Spleen (tissue), 11 donors: ENCODE results near the gene FLNB. TPM values are rescaled to one million over a fixed set of nuclear protein-coding genes. Genes with fewer than 3 reads are reported as not detected.
A peak's percentile ranks its signal among the peaks of the same experiment; 100 is the strongest.

Experiments used
- DNase-seq: peaks from one replicate; pipeline ENCODE4 v3.0.0-alpha.2; 2020
- H3K27ac ChIP-seq, 8 donors: fragments of 200-600 bp; sonication (generic) in 7 of 8; 1 replicate in 4 of 8; 2 replicates in 4 of 8; pipeline versions ENCODE4 v1.5.0 to v1.8.0; 2016 to 2021; ENCODE audit warnings: inconsistent platforms in 4 of 8, mild to moderate bottlenecking in 4 of 8, moderate library complexity in 1 of 8
- H3K27me3 ChIP-seq, 7 donors: fragments of 200-600 bp; sonication (generic) in 6 of 7; replicated peaks in 1 of 7; 1 replicate in 4 of 7; 2 replicates in 3 of 7; pipeline versions ENCODE4 v1.5.0 to v1.8.0; 2016 to 2021; ENCODE audit warnings: inconsistent platforms in 3 of 7, mild to moderate bottlenecking in 1 of 7
- H3K36me3 ChIP-seq, 6 donors: fragments of 200-600 bp; sonication (generic) in 5 of 6; 1 replicate in 4 of 6; 2 replicates in 2 of 6; pipeline versions ENCODE4 v1.5.0 to v1.8.0; 2016 to 2021; ENCODE audit warnings: inconsistent platforms in 2 of 6
- H3K4me1 ChIP-seq, 6 donors: fragments of 200-600 bp; sonication (generic) in 5 of 6; 1 replicate in 3 of 6; 2 replicates in 3 of 6; pipeline versions ENCODE4 v1.5.0 to v1.8.0; 2016 to 2021; ENCODE audit warnings: inconsistent platforms in 3 of 6
- H3K4me3 ChIP-seq, 8 donors: fragments of 200-600 bp; sonication (generic) in 7 of 8; 1 replicate in 4 of 8; 2 replicates in 4 of 8; pipeline versions ENCODE4 v1.5.0 to v1.8.0; 2016 to 2021; ENCODE audit warnings: inconsistent platforms in 4 of 8, mild to moderate bottlenecking in 4 of 8, moderate library complexity in 2 of 8
- H3K9me3 ChIP-seq, 8 donors: fragments of 200-600 bp; sonication (generic) in 7 of 8; 1 replicate in 4 of 8; 2 replicates in 4 of 8; pipeline versions ENCODE4 v1.5.0 to v1.8.0; 2016 to 2021; ENCODE audit warnings: inconsistent platforms in 4 of 8
- POLR2A ChIP-seq, 3 donors: fragments of 450-650 bp; IDR thresholded peaks; one replicate each; pipeline ENCODE4 v1.5.1; 2017; ENCODE audit warnings: antibody characterized with exemption in 3 of 3, mild to moderate bottlenecking in 1 of 3
- POLR2AphosphoS5 ChIP-seq, 3 donors: sonication (generic); formaldehyde crosslinking; IDR thresholded peaks; one replicate each; pipeline ENCODE4 v1.5.1; 2017; ENCODE audit warnings: antibody characterized with exemption in 3 of 3
- WGBS, 5 donors: extraction: QIAGEN DNeasy Blood & Tissue Kit in 3 of 5; methylation state at CpG; one replicate each; pipeline versions ENCODE4 v1.1.5 to v1.1.7; 2013 to 2018; 5-methylcytosine and 5-hydroxymethylcytosine counted together
- intact Hi-C: fragments of 100-400 bp; cut with DNase I; formaldehyde crosslinking; loops from one replicate; pipeline ENCODE4 v1.15.0; 2023; ENCODE audit warnings: low total_unique reads
- polyA plus RNA-seq, 3 donors: library from polyadenylated mRNA; stranded (reverse); fragments of 200-250 nt; gene quantifications; one replicate each; pipeline ENCODE4 v1.2.1, GENCODE V29; 2013
- total RNA-seq, 7 donors: library from RNA; depleted of rRNA in 3 of 7; stranded (reverse); fragments of >200 nt in 3 of 7; fragmentation: NEBNext Ultra II Directional in 4 of 7; extraction: Animal tissue kit (Norgen Biotek cat#: 25700) in 4 of 7; gene quantifications; one replicate each; pipeline versions ENCODE4 v1.1.0 to v1.2.1, GENCODE V29; 2016 to 2021
- TF ChIP-seq, protein P1 (sequence below), 11 experiments: fragments of 200-600 bp in 7 of 11; fragments of 450-650 bp in 4 of 11; sonication (generic) in 4 of 11; IDR thresholded peaks in 8 of 11; conservative IDR thresholded peaks in 3 of 11; 1 replicate in 7 of 11; 2 replicates in 4 of 11; pipeline versions ENCODE4 v1.4.0 to v1.8.0; 2016 to 2021; ENCODE audit warnings: antibody characterized with exemption in 11 of 11, inconsistent platforms in 4 of 11, mild to moderate bottlenecking in 1 of 11
- donor health status: healthy with polysubstance abuse.
- donor health status: DM: no; HTN: no; CAD: no; lungs with moderate emphysema.
- donor health status: DM: no; HTN: no; CAD: no.
- donor health status: Bipolar disorder and iron deficiency.
- donor health status: healthy.
- donor health status: DM: no; HTN: no; CAD: no.
- donor health status: DM: yes; HTN: yes; CAD: no.

FLNB gene
- total and polyA plus RNA-seq, 10 donors = 38.9 to 163 (median 96.7) TPM

DNA sequence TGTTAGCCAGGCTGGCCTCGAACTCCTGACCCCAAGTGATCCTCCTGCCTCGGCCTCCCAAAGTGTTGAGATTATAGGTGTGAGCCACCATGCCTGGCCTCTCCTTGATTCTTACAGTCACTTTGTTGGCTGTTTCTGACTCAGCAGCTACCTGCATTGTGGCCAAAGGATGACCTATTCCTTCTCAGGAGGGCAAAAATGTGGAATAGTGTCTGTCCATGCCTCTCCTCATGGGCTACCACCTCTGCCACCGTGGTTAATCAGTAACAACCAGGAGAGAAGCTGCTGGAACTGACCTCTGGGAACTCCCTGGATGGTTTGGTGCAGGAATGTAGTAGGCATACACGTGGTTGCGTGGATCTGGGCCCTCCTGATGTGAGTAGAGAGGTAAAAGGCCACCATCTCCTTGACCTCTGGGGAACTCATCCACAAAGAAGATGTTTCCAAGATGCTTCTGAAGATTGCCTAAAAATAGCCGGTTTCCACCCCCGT, 63.3 kb downstream of the FLNB start:
- intact Hi-C loops = loop anchor here (10.0 kb wide), 1 partner anchor 47 kb away; no protein-coding TSS in a partner anchor
- Histone ChIP-seq H3K9me3 (no peaks in the 10 kb centered on the region), H3K27ac (peak overlapping the region in 2 of 8 donors; percentile 3 to 18), H3K4me1 (peaks cover 10 to 44% (median 27%) of the 10 kb centered on the region in 6 donors), H3K4me3 (no peak overlapping the region), H3K36me3 (peaks cover 0 to under 1% (median 0%) of the 10 kb centered on the region in 6 donors), H3K27me3 (no peaks in the 10 kb centered on the region)
- TF ChIP-seq, protein P1, sequence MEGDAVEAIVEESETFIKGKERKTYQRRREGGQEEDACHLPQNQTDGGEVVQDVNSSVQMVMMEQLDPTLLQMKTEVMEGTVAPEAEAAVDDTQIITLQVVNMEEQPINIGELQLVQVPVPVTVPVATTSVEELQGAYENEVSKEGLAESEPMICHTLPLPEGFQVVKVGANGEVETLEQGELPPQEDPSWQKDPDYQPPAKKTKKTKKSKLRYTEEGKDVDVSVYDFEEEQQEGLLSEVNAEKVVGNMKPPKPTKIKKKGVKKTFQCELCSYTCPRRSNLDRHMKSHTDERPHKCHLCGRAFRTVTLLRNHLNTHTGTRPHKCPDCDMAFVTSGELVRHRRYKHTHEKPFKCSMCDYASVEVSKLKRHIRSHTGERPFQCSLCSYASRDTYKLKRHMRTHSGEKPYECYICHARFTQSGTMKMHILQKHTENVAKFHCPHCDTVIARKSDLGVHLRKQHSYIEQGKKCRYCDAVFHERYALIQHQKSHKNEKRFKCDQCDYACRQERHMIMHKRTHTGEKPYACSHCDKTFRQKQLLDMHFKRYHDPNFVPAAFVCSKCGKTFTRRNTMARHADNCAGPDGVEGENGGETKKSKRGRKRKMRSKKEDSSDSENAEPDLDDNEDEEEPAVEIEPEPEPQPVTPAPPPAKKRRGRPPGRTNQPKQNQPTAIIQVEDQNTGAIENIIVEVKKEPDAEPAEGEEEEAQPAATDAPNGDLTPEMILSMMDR (IDR thresholded peaks at IDR 0.05 in 8 of 11, conservative IDR thresholded peaks at IDR 0.05 in 3 of 11) = no peak
- TF ChIP-seq POLR2A (IDR thresholded peaks at IDR 0.05) (no peak), POLR2AphosphoS5 (IDR thresholded peaks at IDR 0.05) (no peak)
- DNase-seq = no peak
- 62 to 90% (median 84%) methylated on average over 7 of the region's 7 CpGs for WGBS, 5 donors

DNA sequence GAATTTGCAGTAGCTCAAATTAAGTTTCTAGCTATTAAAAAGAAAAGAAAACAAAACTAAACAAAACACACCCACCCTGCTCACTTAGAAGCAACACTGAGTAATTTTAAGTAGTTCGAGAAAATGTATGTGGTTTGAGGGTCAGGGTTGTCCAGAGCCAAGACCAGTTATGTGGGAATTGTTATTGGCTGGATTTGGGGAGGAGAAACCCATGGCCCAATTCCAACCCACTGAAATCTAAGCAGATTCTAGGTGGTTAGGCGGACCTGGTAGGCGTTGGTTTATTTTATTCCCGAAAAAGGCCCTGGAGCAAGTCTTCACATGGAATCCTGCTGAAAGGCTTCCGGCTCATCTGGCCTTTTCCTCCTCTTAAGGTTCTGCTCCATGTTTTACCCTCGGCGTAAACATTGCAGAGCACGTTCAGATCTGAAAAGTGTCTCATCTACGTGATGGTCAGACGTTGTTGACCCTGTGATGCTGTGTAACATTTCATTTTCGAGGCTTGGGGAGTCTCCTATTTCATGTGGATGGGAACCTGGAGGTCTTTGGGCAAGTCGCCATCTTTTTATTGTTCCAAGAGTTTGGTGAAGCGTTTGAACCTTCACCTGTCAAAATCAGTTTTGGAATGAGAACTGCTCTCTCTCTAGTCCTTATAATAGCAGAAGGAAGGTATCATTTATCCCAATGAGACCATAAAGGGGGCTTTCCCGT, 64.0 kb downstream of the FLNB start:
- Histone ChIP-seq H3K36me3 (peaks cover 0 to 7% (median 0%) of the 10 kb centered on the region in 6 donors), H3K9me3 (no peaks in the 10 kb centered on the region), H3K4me1 (peaks cover 10 to 44% (median 27%) of the 10 kb centered on the region in 6 donors), H3K27ac (peak overlapping the region in 2 of 8 donors; percentile 3 to 31), H3K27me3 (no peaks in the 10 kb centered on the region), H3K4me3 (no peak overlapping the region)
- DNase-seq = no peak
- intact Hi-C loops = loop anchor here (10.0 kb wide), 1 partner anchor 47 kb away; no protein-coding TSS in a partner anchor
- TF ChIP-seq, protein P1 (IDR thresholded peaks at IDR 0.05 in 8 of 11, conservative IDR thresholded peaks at IDR 0.05 in 3 of 11) = no peak
- TF ChIP-seq POLR2AphosphoS5 (IDR thresholded peaks at IDR 0.05) (no peak), POLR2A (IDR thresholded peaks at IDR 0.05) (no peak)
- WGBS, 5 donors = 74 to 89% (median 82%) methylated on average over 14 of the region's 14 CpGs

GRCh38 chr3:58072763-58073130, 64.5 kb downstream of the FLNB start:
- H3K4me1 ChIP-seq = peaks cover 10 to 44% (median 27%) of the 10 kb centered on the region in 6 donors
- peak overlapping the region in 1 of 8 donors; percentile 31 for H3K27ac ChIP-seq
- H3K27me3 ChIP-seq = no peaks in the 10 kb centered on the region

More at GRCh38 chr3:58072763-58073130, 64.5 kb downstream of the FLNB start:
- Histone ChIP-seq H3K9me3 (no peaks in the 10 kb centered on the region), H3K36me3 (peaks cover 0 to 13% (median 2%) of the 10 kb centered on the region in 6 donors), H3K4me3 (no peak overlapping the region)
- TF ChIP-seq, protein P1 (IDR thresholded peaks at IDR 0.05 in 8 of 11, conservative IDR thresholded peaks at IDR 0.05 in 3 of 11) = no peak
- TF ChIP-seq POLR2AphosphoS5 (IDR thresholded peaks at IDR 0.05) (no peak), POLR2A (IDR thresholded peaks at IDR 0.05) (no peak)
- intact Hi-C loops = loop anchor here (10.0 kb wide), 1 partner anchor 48 kb away; no protein-coding TSS in a partner anchor
- 84 to 97% (median 90%) methylated on average over 3 of the region's 3 CpGs for WGBS, 5 donors
- no peak for DNase-seq
